ENCODE results near the gene CTDSPL.

DNA sequence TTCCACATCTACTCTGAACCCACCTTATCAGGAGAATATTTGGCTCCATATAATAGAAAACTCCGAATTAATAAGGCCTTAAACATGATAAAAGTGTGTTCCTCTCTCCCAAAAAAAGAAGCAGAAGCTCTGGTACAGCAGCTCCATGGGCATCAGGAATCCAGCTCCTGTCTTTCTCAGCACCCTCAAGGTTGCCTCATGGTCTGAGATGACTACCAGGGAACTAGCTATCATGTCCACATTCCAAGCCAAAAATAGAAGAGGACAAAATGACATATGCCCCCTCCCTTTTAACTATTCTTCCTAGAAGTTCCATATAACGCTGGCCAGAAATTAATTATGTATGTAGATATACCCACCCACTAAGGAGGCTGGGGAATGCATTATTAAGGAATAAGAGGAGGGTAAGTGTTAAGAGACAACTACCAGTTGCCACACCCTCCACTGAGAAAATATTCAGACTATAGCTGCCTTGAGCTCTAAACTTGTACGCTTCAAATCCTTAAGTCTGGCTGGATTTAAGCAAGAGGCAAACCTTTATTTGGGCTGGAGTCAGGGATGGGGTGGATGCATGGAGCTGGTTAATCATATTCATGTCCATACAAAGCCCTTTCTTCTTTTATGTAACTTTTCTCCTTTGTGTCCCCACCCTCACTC, 35.8 kb upstream of the CTDSPL start:
- TF ChIP-seq, protein P1, sequence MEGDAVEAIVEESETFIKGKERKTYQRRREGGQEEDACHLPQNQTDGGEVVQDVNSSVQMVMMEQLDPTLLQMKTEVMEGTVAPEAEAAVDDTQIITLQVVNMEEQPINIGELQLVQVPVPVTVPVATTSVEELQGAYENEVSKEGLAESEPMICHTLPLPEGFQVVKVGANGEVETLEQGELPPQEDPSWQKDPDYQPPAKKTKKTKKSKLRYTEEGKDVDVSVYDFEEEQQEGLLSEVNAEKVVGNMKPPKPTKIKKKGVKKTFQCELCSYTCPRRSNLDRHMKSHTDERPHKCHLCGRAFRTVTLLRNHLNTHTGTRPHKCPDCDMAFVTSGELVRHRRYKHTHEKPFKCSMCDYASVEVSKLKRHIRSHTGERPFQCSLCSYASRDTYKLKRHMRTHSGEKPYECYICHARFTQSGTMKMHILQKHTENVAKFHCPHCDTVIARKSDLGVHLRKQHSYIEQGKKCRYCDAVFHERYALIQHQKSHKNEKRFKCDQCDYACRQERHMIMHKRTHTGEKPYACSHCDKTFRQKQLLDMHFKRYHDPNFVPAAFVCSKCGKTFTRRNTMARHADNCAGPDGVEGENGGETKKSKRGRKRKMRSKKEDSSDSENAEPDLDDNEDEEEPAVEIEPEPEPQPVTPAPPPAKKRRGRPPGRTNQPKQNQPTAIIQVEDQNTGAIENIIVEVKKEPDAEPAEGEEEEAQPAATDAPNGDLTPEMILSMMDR (conservative IDR thresholded peaks at IDR 0.05; ENCODE audit: low read depth, low read length): no peak
- no peak for TF ChIP-seq EZH2 (IDR thresholded peaks at IDR 0.05; ENCODE audit: borderline replicate concordance, low read depth, low read length, poor library complexity, severe bottlenecking)

Data from A673 (cell line).